Thyroid gland (tissue), 4 donors: ENCODE measurements around the gene GPR153. TPM values are rescaled to one million over a fixed set of nuclear protein-coding genes. Genes with fewer than 3 reads are reported as not detected.
A peak's percentile ranks its signal among the peaks of the same experiment; 100 is the strongest.

ENCODE experiments used
- DNase-seq, 2 donors: peaks; one replicate each; pipeline ENCODE4 v3.0.0-alpha.2; 2019
- H3K27ac ChIP-seq, 3 donors: fragments of 200-600 bp; sonication (generic); 1 replicate in 2 of 3; 2 replicates in 1 of 3; pipeline ENCODE4 v1.5.1; 2016 to 2019; ENCODE audit warnings: mild to moderate bottlenecking in 1 of 3, moderate library complexity in 1 of 3
- H3K27me3 ChIP-seq: fragments of 200-600 bp; sonication (generic); one replicate; pipeline ENCODE4 v1.5.1; 2019
- H3K36me3 ChIP-seq, 2 donors: fragments of 200-600 bp; sonication (generic); one replicate each; pipeline ENCODE4 v1.5.1; 2016 to 2019
- H3K4me1 ChIP-seq, 2 donors: fragments of 200-600 bp; sonication (generic); one replicate each; pipeline ENCODE4 v1.5.1; 2017 to 2019
- H3K4me3 ChIP-seq, 3 donors: fragments of 200-600 bp; sonication (generic); replicated peaks in 1 of 3; 1 replicate in 2 of 3; 2 replicates in 1 of 3; pipeline ENCODE4 v1.5.1; 2016; ENCODE audit warnings: mild to moderate bottlenecking in 1 of 3
- H3K9me3 ChIP-seq: fragments of 200-600 bp; sonication (generic); one replicate; pipeline ENCODE4 v1.5.1; 2017
- CTCF ChIP-seq, 6 experiments: fragments of 200-600 bp in 3 of 6; fragments of 450-650 bp in 3 of 6; sonication (generic) in 3 of 6; IDR thresholded peaks; one replicate each; pipeline ENCODE4 v1.5.1; 2016 to 2019; ENCODE audit warnings: antibody characterized with exemption in 6 of 6, mild to moderate bottlenecking in 2 of 6, inconsistent platforms in 1 of 6, moderate library complexity in 1 of 6
- POLR2A ChIP-seq, 2 donors: fragments of 450-650 bp; IDR thresholded peaks; one replicate each; pipeline ENCODE4 v1.6.1; 2017; ENCODE audit warnings: antibody characterized with exemption in 2 of 2, mild to moderate bottlenecking in 2 of 2, moderate library complexity in 1 of 2
- WGBS, 2 donors: methylation state at CpG; one replicate each; pipeline ENCODE4 v1.1.5; 2017; 5-methylcytosine and 5-hydroxymethylcytosine counted together
- intact Hi-C: fragments of 100-400 bp; cut with DNase I; formaldehyde crosslinking; loops from one replicate; pipeline ENCODE4 v1.15.1; 2023
- total RNA-seq, 4 donors: library from RNA; depleted of rRNA; stranded (reverse); fragments of >200 nt; gene quantifications; one replicate each; pipeline ENCODE4 v1.2.3, GENCODE V29; 2016

Gene GPR153
- total RNA-seq, 4 donors from 2014 or later: 0.78 to 3.2 (median 1.5) TPM

GRCh38 chr1:6281511-6282402, 20.9 kb upstream of the GPR153 start:
- 87 to 88% methylated on average over 14 of the region's 19 CpGs for WGBS, 2 donors
- TF ChIP-seq POLR2A (IDR thresholded peaks at IDR 0.05) (no peak), CTCF (IDR thresholded peaks at IDR 0.05) (no peak)
- intact Hi-C loops: no loop called here
- Histone ChIP-seq H3K9me3 (no peaks in the 10 kb centered on the region), H3K36me3 (no peaks in the 10 kb centered on the region), H3K4me1 (peaks cover 7 to 18% of the 10 kb centered on the region in 2 donors), H3K27me3 (no peaks in the 10 kb centered on the region), H3K4me3 (no peak overlapping the region), H3K27ac (no peak overlapping the region)
- no peak for DNase-seq

DNA sequence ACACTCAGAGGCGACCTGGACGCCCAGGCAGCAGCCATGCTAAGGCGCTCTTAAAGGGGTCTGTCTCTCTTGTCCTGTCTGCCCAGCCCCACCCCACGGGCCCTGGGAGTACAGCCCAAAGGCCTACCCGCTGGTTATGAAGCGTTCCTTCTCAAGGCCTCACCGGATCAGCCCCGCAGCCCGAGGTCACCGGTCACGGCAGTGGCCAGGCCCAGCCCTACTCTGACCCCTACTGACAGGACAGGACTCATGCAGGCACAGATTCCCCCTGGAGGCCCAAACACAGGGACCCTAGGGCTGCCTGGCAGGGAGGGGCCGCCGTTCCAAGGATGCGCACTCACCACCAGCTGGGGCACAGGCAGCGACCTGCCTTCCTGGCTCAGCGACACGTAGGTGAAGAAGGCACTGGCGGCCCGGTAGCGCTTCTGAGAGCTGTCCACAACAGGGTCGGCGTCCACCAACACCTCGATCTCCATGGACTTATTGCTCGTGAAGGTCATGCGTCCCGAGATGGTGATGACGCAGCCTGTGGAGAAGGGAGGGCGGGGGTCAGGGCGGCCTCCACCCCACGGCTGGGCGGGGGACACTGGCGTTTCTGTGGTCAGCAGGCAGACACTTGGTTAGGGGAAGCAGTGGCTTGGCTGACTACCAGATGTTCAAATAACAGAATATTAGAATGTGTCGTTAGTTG, 20.0 kb upstream of the GPR153 start:
- intact Hi-C loops: no loop called here
- no peaks in the 10 kb centered on the region for H3K9me3 ChIP-seq
- peak in 1 of 6 experiments; percentile 4 for TF ChIP-seq CTCF (IDR thresholded peaks at IDR 0.05)
- no peak for TF ChIP-seq POLR2A (IDR thresholded peaks at IDR 0.05)
- H3K27me3 ChIP-seq: no peaks in the 10 kb centered on the region
- peaks cover 5 to 13% of the 10 kb centered on the region in 2 donors for H3K4me1 ChIP-seq
- no peak overlapping the region for H3K27ac ChIP-seq
- no peak overlapping the region for H3K4me3 ChIP-seq
- H3K36me3 ChIP-seq: no peaks in the 10 kb centered on the region
- WGBS, 2 donors: 84 to 88% methylated on average over 20 to 33 of the region's 33 CpGs
- DNase-seq: no peak

DNA sequence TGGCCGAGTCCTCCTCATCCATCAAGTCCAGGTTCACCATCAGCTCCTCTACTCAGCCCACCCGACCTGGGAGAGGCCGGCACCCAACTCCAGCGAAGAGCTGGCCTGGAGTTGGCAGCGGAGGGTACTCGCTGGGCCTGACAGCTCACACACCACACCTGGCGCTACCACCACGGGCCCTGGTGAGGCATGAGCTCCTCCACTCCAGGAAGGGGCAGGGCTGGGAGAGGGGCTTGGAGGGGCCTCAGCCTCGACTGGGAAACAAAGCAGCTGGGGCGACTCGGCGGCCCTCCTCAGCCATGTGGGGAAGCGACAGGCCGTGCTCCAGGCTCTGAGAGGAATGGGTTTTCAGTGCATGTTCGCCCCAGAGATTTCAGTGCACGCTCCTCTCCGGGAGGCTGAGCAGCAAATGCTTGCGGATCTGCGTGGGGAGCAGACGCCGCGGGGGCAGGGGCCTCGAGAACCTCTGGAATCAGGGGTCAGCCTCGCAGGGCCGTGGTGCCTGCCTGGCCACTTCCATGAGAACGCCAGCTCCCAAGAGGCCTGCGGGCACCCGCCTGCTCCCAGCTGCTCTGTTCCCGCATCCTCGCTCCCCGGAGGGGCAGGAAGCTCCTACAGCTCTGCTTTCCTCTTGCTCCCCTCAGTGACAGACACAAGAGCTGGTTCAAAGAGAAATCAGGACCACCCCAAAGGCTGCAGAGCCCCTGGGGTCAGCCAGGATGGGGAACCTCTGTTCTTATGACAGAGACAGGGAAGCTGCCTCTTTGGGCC, 18.9 kb upstream of the GPR153 start:
- DNase-seq: no peak
- no peaks in the 10 kb centered on the region for H3K36me3 ChIP-seq
- H3K4me3 ChIP-seq: no peak overlapping the region
- intact Hi-C loops: no loop called here
- WGBS, 2 donors: 96 to 97% methylated on average over 22 to 24 of the region's 31 CpGs
- H3K27ac ChIP-seq: no peak overlapping the region
- H3K27me3 ChIP-seq: no peaks in the 10 kb centered on the region
- TF ChIP-seq POLR2A (IDR thresholded peaks at IDR 0.05): no peak
- no peak for TF ChIP-seq CTCF (IDR thresholded peaks at IDR 0.05)
- peaks cover 0 to 2% of the 10 kb centered on the region in 2 donors for H3K4me1 ChIP-seq
- H3K9me3 ChIP-seq: no peaks in the 10 kb centered on the region

GRCh38 chr1:6279066-6279465, 18.2 kb upstream of the GPR153 start:
- no peak for DNase-seq
- Histone ChIP-seq H3K27me3 (no peaks in the 10 kb centered on the region), H3K36me3 (no peaks in the 10 kb centered on the region), H3K4me1 (no peaks in the 10 kb centered on the region), H3K27ac (no peak overlapping the region), H3K4me3 (no peak overlapping the region), H3K9me3 (no peaks in the 10 kb centered on the region)
- TF ChIP-seq POLR2A (IDR thresholded peaks at IDR 0.05) (no peak), CTCF (IDR thresholded peaks at IDR 0.05) (no peak)
- intact Hi-C loops: no loop called here
- WGBS, 2 donors: 95 to 96% methylated on average over 10 of the region's 10 CpGs
